GM23248 (cell line): ENCODE data around the gene SYPL1. TPM values are rescaled to one million over a fixed set of nuclear protein-coding genes. Genes with fewer than 3 reads are reported as not detected.

ENCODE experiments used
- DNase-seq: peaks from one replicate; pipeline ENCODE4 v3.0.0-alpha.2; 2015
- H2AFZ ChIP-seq: fragments of 200-600 bp; sonication (generic); 2 replicates; pipeline ENCODE4 v1.6.1; 2016; ENCODE audit warnings: antibody characterized with exemption
- H3F3A ChIP-seq: fragments of 200-600 bp; sonication (generic); 2 replicates; pipeline ENCODE4 v1.6.1; 2016; ENCODE audit warnings: mild to moderate bottlenecking, antibody characterized with exemption, mixed run types; ENCODE audit not compliant: insufficient read depth
- H3K27ac ChIP-seq: fragments of 200-600 bp; sonication (generic); 2 replicates; pipeline ENCODE4 v1.5.1; 2016; ENCODE audit warnings: mild to moderate bottlenecking
- H3K27me3 ChIP-seq: fragments of 200-600 bp; sonication (generic); replicated peaks from 2 replicates; pipeline ENCODE4 v1.6.1; 2016; ENCODE audit warnings: mild to moderate bottlenecking; ENCODE audit not compliant: insufficient read depth
- H3K36me3 ChIP-seq: fragments of 200-600 bp; sonication (generic); 2 replicates; pipeline ENCODE4 v1.6.1; 2016; ENCODE audit warnings: low read depth, mild to moderate bottlenecking
- H3K4me1 ChIP-seq: fragments of 200-600 bp; sonication (generic); 2 replicates; pipeline ENCODE4 v1.6.1; 2016; ENCODE audit warnings: mild to moderate bottlenecking; ENCODE audit not compliant: insufficient read depth
- H3K4me2 ChIP-seq: fragments of 200-600 bp; sonication (generic); one replicate; pipeline ENCODE4 v1.6.1; 2016; ENCODE audit warnings: mild to moderate bottlenecking; ENCODE audit not compliant: unreplicated experiment
- H3K4me3 ChIP-seq: fragments of 200-600 bp; sonication (generic); 2 replicates; pipeline ENCODE4 v1.5.1; 2016; ENCODE audit warnings: mild to moderate bottlenecking
- H3K79me2 ChIP-seq: fragments of 200-600 bp; sonication (generic); 2 replicates; pipeline ENCODE4 v1.6.1; 2016; ENCODE audit warnings: mild to moderate bottlenecking; ENCODE audit not compliant: insufficient read depth
- H3K9ac ChIP-seq: fragments of 200-600 bp; sonication (generic); 2 replicates; pipeline ENCODE4 v1.6.1; 2016; ENCODE audit warnings: mild to moderate bottlenecking
- H3K9me2 ChIP-seq: fragments of 200-600 bp; sonication (generic); 2 replicates; pipeline ENCODE4 v1.6.1; 2016; ENCODE audit warnings: mixed run types, mild to moderate bottlenecking, moderate library complexity; ENCODE audit not compliant: insufficient read depth
- H3K9me3 ChIP-seq: fragments of 200-600 bp; sonication (generic); one replicate; pipeline ENCODE4 v1.6.1; 2017; ENCODE audit warnings: low read depth
- H4K20me1 ChIP-seq: fragments of 200-600 bp; sonication (generic); 2 replicates; pipeline ENCODE4 v1.6.0; 2016; ENCODE audit not compliant: insufficient read depth
- EZH2 ChIP-seq: fragments of 200-600 bp; sonication (generic); IDR thresholded peaks from 2 replicates; pipeline ENCODE4 v1.6.1; 2018; ENCODE audit warnings: antibody characterized with exemption, mild to moderate bottlenecking; ENCODE audit not compliant: insufficient read depth, poor library complexity, severe bottlenecking
- EZH2phosphoT487 ChIP-seq: fragments of 200-600 bp; sonication (generic); IDR thresholded peaks from 2 replicates; pipeline ENCODE4 v1.6.1; 2018; ENCODE audit warnings: antibody characterized with exemption, moderate library complexity, mild to moderate bottlenecking, low read depth; ENCODE audit not compliant: insufficient read depth
- WGBS, 2 experiments: methylation state at CpG; one replicate each; pipeline ENCODE4 v1.1.6; 2015 to 2017; ENCODE audit warnings: low lambda C conversion rate in 2 of 2, low coverage in 1 of 2; ENCODE audit errors: missing lambda C conversion rate in 2 of 2; 5-methylcytosine and 5-hydroxymethylcytosine counted together
- in situ Hi-C: fragments of 300-500 bp; cut with MboI; formaldehyde crosslinking; loops from 2 replicates; pipeline ENCODE4 v1.15.0; 2020
- polyA plus RNA-seq: library from polyadenylated mRNA; unstranded; fragments of >200 nt; fragmentation: Nextera tagmentation; extraction: Ambion mirVana; gene quantifications from 2 replicates; pipeline ENCODE4 v1.2.1, GENCODE V29; 2016
- total RNA-seq: library from RNA; depleted of rRNA; stranded (reverse); fragments of >200 nt; shearing (Covaris generic); gene quantifications from 2 replicates; pipeline ENCODE4 v1.2.3, GENCODE V29; 2014

SYPL1 gene
- total and polyA plus RNA-seq, 2 experiments from 2014 or later = 49.0 to 105 TPM

GRCh38 chr7:106080300-106080987 lies 31.7 kb downstream of the SYPL1 start:
- TF ChIP-seq EZH2 (no peak), EZH2phosphoT487 (no peak)
- Histone ChIP-seq H3K9ac (no peak overlapping the region), H3K4me1 (no peaks in the 10 kb centered on the region), H2AFZ (no peak overlapping the region), H3K4me3 (no peak overlapping the region), H3F3A (no peaks in the 10 kb centered on the region), H3K27me3 (no peaks in the 10 kb centered on the region), H3K9me3 (no peaks in the 10 kb centered on the region), H3K27ac (no peak overlapping the region), H3K9me2 (no peaks in the 10 kb centered on the region), H3K4me2 (no peak overlapping the region), H3K79me2 (no peaks in the 10 kb centered on the region), H3K36me3 (no peaks in the 10 kb centered on the region), H4K20me1 (no peaks in the 10 kb centered on the region)
- WGBS, 2 experiments = 81 to 87% methylated on average over 6 of the region's 6 CpGs
- in situ Hi-C loops = no loop called here
- no peak for DNase-seq

GRCh38 chr7:106076537-106076936 lies 35.6 kb downstream of the SYPL1 start:
- in situ Hi-C loops = no loop called here
- no peaks in the 10 kb centered on the region for H3K9me3 ChIP-seq
- no peak overlapping the region for H2AFZ ChIP-seq
- 78 to 80% methylated on average over 2 of the region's 2 CpGs for WGBS, 2 experiments
- H3K9me2 ChIP-seq = no peaks in the 10 kb centered on the region
- H3F3A ChIP-seq = no peaks in the 10 kb centered on the region
- H3K4me3 ChIP-seq = no peak overlapping the region
- H3K36me3 ChIP-seq = no peaks in the 10 kb centered on the region
- no peak for DNase-seq
- no peaks in the 10 kb centered on the region for H3K79me2 ChIP-seq
- H3K4me1 ChIP-seq = no peaks in the 10 kb centered on the region
- no peak overlapping the region for H3K4me2 ChIP-seq
- H4K20me1 ChIP-seq = no peaks in the 10 kb centered on the region
- H3K9ac ChIP-seq = no peak overlapping the region
- no peak overlapping the region for H3K27ac ChIP-seq
- TF ChIP-seq EZH2 = no peak
- TF ChIP-seq EZH2phosphoT487 = no peak
- H3K27me3 ChIP-seq = no peaks in the 10 kb centered on the region

DNA sequence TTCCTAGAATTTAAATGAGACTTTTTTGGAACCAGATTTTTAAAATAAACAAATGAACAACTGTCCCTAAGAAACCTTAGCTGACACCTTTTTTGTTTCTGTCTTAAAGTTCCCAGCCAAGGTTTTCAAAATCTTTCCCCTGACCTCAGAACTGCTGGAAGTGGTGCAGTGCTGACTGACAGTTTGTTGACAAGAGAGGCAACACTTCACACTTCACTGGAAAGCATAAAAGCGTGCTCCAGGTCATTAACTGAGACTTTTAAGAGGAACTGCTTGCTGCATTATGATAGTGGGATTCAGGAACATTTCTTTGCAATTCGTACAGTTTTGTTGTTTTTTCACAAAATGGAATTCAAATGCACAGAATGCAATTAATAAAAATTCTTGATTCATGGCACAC lies 36.2 kb downstream of the SYPL1 start:
- Histone ChIP-seq H3K9me2 (no peaks in the 10 kb centered on the region), H3K4me2 (no peak overlapping the region), H3K27ac (no peak overlapping the region), H3K27me3 (no peaks in the 10 kb centered on the region), H3F3A (no peaks in the 10 kb centered on the region), H2AFZ (no peak overlapping the region), H3K9ac (no peak overlapping the region), H3K79me2 (no peaks in the 10 kb centered on the region), H3K36me3 (no peaks in the 10 kb centered on the region), H4K20me1 (no peaks in the 10 kb centered on the region), H3K9me3 (no peaks in the 10 kb centered on the region), H3K4me1 (no peaks in the 10 kb centered on the region), H3K4me3 (no peak overlapping the region)
- TF ChIP-seq EZH2 = no peak
- no peak for TF ChIP-seq EZH2phosphoT487
- WGBS, 2 experiments = 35 to 45% methylated on average over 2 of the region's 2 CpGs
- no peak for DNase-seq
- in situ Hi-C loops = no loop called here

DNA sequence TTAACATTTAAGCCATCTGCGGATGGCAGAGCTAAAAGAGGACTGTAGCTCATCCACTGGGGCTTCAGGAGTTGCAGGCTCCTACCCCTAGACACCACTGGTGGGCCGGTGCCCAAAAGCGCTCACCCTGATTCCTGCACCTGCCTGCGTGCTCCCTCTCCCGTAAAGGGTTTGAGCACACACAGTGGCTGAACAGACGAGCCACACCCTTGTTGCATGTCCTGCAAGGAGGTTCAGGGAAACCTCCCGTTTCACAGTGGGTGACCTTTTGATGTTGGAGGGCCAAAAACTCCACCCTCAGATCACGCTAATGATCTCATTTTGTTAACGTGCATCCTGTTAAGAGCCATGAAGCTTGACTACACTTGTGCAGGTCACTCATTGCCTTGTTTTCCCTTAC lies 37.9 kb downstream of the SYPL1 start:
- no peak overlapping the region for H3K9ac ChIP-seq
- WGBS, 2 experiments = 70 to 83% methylated on average over 9 of the region's 9 CpGs

More for the DNA sequence above, 37.9 kb downstream of the SYPL1 start:
- Histone ChIP-seq H3K9me3 (no peaks in the 10 kb centered on the region), H3K4me2 (no peak overlapping the region), H3K27me3 (no peaks in the 10 kb centered on the region), H3K79me2 (no peaks in the 10 kb centered on the region), H3K27ac (no peak overlapping the region), H4K20me1 (no peaks in the 10 kb centered on the region), H2AFZ (no peak overlapping the region), H3F3A (peaks cover 3% of the 10 kb centered on the region; the same call in 1 of the 2 replicates), H3K4me1 (peaks cover 3% of the 10 kb centered on the region), H3K36me3 (no peaks in the 10 kb centered on the region), H3K4me3 (no peak overlapping the region), H3K9me2 (no peaks in the 10 kb centered on the region)
- in situ Hi-C loops = no loop called here
- TF ChIP-seq EZH2phosphoT487 (no peak), EZH2 (no peak)
- DNase-seq = no peak
